ENCODE results near the gene ERN2.

The ERN2 gene

GRCh38 chr16:23734176-23734893 is 21.3 kb upstream of the ERN2 start:
- H3F3A ChIP-seq (ENCODE audit: low read depth): no peaks in the 10 kb centered on the region

GRCh38 chr16:23729503-23730424 is 16.7 kb upstream of the ERN2 start:
- H3K36me3 ChIP-seq (ENCODE audit: insufficient read depth, low read length): no peaks in the 10 kb centered on the region
- peak overlapping the region; percentile 81 for H2AFZ ChIP-seq (ENCODE audit: low read length)
- H3K9me2 ChIP-seq (replicated peaks; ENCODE audit: low read depth, low read length): no peaks in the 10 kb centered on the region
- no peaks in the 10 kb centered on the region for H3K9me3 ChIP-seq (ENCODE audit: insufficient read depth, low read depth, low read length)
- no peaks in the 10 kb centered on the region for H3K79me2 ChIP-seq (ENCODE audit: insufficient read depth, low read length)
- TF ChIP-seq EZH2phosphoT487 (IDR thresholded peaks at IDR 0.05; ENCODE audit: borderline replicate concordance) (no peak), CTCF (conservative IDR thresholded peaks at IDR 0.05; ENCODE audit: low read length) (no peak)
- no peaks in the 10 kb centered on the region for H4K20me1 ChIP-seq (ENCODE audit: insufficient read depth, low read length, poor library complexity, severe bottlenecking)
- H3K4me3 ChIP-seq (ENCODE audit: low read length, poor library complexity, severe bottlenecking): no peak overlapping the region
- H3F3A ChIP-seq (ENCODE audit: low read depth): no peaks in the 10 kb centered on the region
- H3K9ac ChIP-seq (ENCODE audit: low read depth, low read length, poor library complexity, severe bottlenecking): no peak overlapping the region
- no peak overlapping the region for H3K4me2 ChIP-seq (ENCODE audit: low read depth, low read length, poor library complexity, severe bottlenecking)
- H3K27me3 ChIP-seq (ENCODE audit: insufficient read depth, low read length, poor library complexity, severe bottlenecking): no peaks in the 10 kb centered on the region
- H3K4me1 ChIP-seq (ENCODE audit: insufficient read depth, low read length, poor library complexity, severe bottlenecking): no peaks in the 10 kb centered on the region

More at GRCh38 chr16:23734176-23734893, 21.3 kb upstream of the ERN2 start:
- TF ChIP-seq EZH2phosphoT487 (IDR thresholded peaks at IDR 0.05; ENCODE audit: borderline replicate concordance) (no peak), CTCF (conservative IDR thresholded peaks at IDR 0.05; ENCODE audit: low read length) (no peak)
- no peaks in the 10 kb centered on the region for H3K9me2 ChIP-seq (replicated peaks; ENCODE audit: low read depth, low read length)
- peak overlapping the region; percentile 79; the same call in 1 of the 2 replicates for H2AFZ ChIP-seq (ENCODE audit: low read length)
- no peaks in the 10 kb centered on the region for H3K36me3 ChIP-seq (ENCODE audit: insufficient read depth, low read length)
- no peaks in the 10 kb centered on the region for H3K79me2 ChIP-seq (ENCODE audit: insufficient read depth, low read length)
- H3K4me2 ChIP-seq (ENCODE audit: low read depth, low read length, poor library complexity, severe bottlenecking): no peak overlapping the region
- H3K4me3 ChIP-seq (ENCODE audit: low read length, poor library complexity, severe bottlenecking): no peak overlapping the region
- H3K4me1 ChIP-seq (ENCODE audit: insufficient read depth, low read length, poor library complexity, severe bottlenecking): no peaks in the 10 kb centered on the region
- no peak overlapping the region for H3K9ac ChIP-seq (ENCODE audit: low read depth, low read length, poor library complexity, severe bottlenecking)
- H3K27me3 ChIP-seq (ENCODE audit: insufficient read depth, low read length, poor library complexity, severe bottlenecking): no peaks in the 10 kb centered on the region
- no peaks in the 10 kb centered on the region for H3K9me3 ChIP-seq (ENCODE audit: insufficient read depth, low read depth, low read length)
- H4K20me1 ChIP-seq (ENCODE audit: insufficient read depth, low read length, poor library complexity, severe bottlenecking): no peaks in the 10 kb centered on the region

- Histone ChIP-seq H3K79me2 (ENCODE audit: insufficient read depth, low read length) (no peaks in the 10 kb centered on the region), H3K4me3 (ENCODE audit: low read length, poor library complexity, severe bottlenecking) (no peak overlapping the region), H3K4me1 (ENCODE audit: insufficient read depth, low read length, poor library complexity, severe bottlenecking) (no peaks in the 10 kb centered on the region), H3K9ac (ENCODE audit: low read depth, low read length, poor library complexity, severe bottlenecking) (no peak overlapping the region), H3K9me2 (replicated peaks; ENCODE audit: low read depth, low read length) (no peaks in the 10 kb centered on the region), H3F3A (ENCODE audit: low read depth) (no peaks in the 10 kb centered on the region), H3K9me3 (ENCODE audit: insufficient read depth, low read depth, low read length) (no peaks in the 10 kb centered on the region; the same call in 1 of the 2 replicates), H3K36me3 (ENCODE audit: insufficient read depth, low read length) (no peaks in the 10 kb centered on the region), H3K27me3 (ENCODE audit: insufficient read depth, low read length, poor library complexity, severe bottlenecking) (no peaks in the 10 kb centered on the region), H4K20me1 (ENCODE audit: insufficient read depth, low read length, poor library complexity, severe bottlenecking) (no peaks in the 10 kb centered on the region), H2AFZ (ENCODE audit: low read length) (peak overlapping the region; percentile 90), H3K4me2 (ENCODE audit: low read depth, low read length, poor library complexity, severe bottlenecking) (peak overlapping the region; percentile 46)
- TF ChIP-seq CTCF (conservative IDR thresholded peaks at IDR 0.05; ENCODE audit: low read length) (no peak; the same call in 1 of the 2 replicates), EZH2phosphoT487 (IDR thresholded peaks at IDR 0.05; ENCODE audit: borderline replicate concordance) (no peak)
Measured at GRCh38 chr16:23728112-23728477, 15.1 kb upstream of the ERN2 start.

All from Loucy (cell line).